ENCODE measurements around the gene ITPRIP.

ITPRIP gene

DNA sequence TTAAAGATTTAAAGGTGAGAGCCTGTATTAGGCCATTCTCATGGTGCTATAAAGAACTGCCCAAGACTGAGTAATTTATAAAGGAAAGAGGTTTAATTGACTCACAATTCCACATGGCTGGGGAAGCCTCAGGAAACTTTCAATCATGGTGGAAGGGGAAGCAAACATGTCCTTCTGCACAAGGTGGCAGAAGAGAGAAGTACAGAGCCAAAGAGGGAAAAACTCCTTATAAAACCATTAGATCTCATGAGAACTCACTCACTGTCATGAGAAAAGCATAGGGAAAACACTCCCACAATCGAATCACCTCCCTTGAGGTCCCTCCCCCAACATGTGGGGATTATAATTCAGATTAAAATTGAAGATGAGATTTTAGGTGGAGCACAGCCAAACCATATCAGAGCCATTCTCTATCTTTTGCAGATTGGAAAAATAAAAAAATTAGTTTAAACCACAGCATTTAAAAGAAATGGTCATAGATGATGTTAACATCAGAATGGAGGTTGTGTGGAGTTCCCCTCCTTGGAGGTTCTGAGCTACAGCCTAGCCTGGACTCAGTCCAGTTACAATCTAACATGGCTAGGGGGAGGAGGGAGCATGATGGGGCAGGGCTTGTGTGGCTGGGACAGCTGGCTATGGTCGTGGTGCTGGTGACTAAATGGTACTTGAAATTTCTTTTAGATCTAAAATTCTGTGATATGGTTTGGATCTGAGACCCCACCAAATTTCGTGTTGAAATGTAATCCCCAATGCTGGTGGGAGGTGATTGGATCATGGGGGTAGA, 36.2 kb downstream of the ITPRIP start:
- H3K27me3 ChIP-seq (replicated peaks; ENCODE audit: control insufficient read depth, insufficient read depth, low read length), result no peaks in the 10 kb centered on the region
- H3K9ac ChIP-seq (ENCODE audit: low read length), result no peak overlapping the region
- peaks cover 25% of the 10 kb centered on the region for H3K4me1 ChIP-seq (ENCODE audit: control insufficient read depth, insufficient read depth, low read length)
- H3K4me3 ChIP-seq (ENCODE audit: low read length), result no peak overlapping the region
- H3K36me3 ChIP-seq (ENCODE audit: control insufficient read depth, insufficient read depth, low read length, severe bottlenecking), result no peaks in the 10 kb centered on the region
- DNase-seq (ENCODE audit: low read depth), result no peak
- no peaks in the 10 kb centered on the region for H3K9me3 ChIP-seq (ENCODE audit: control insufficient read depth, low read length)

DNA sequence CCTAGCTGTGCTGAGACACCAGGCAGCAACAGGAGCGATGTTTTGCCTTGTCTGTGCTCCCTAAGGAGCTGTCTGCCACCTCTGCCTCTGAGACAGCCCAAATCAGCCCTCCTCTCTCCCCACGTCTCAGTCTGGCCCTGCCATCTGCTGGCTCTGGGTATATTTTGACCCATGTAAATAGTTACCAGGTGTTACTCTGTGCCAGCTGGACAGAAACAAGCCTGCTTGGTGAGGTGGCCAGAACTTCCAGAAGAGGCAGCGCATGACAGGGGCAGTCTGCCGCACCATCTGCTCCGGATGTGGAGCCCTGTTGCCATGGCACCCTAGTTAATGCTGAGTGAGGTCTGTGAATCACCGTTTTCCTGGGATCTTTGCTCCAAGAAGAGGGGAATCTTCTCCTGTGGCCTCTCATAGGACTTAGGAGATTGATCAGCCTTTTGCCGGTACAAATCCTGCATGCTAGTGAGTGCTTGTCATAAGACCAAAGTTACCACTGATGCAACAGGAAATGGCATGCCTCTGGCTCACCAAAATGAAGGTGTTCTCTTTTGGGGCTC, 37.5 kb downstream of the ITPRIP start:
- no peak overlapping the region for H3K9ac ChIP-seq (ENCODE audit: low read length)
- H3K27me3 ChIP-seq (replicated peaks; ENCODE audit: control insufficient read depth, insufficient read depth, low read length), result no peaks in the 10 kb centered on the region
- no peaks in the 10 kb centered on the region for H3K36me3 ChIP-seq (ENCODE audit: control insufficient read depth, insufficient read depth, low read length, severe bottlenecking)
- DNase-seq (ENCODE audit: low read depth), result peak; percentile 87
- H3K4me1 ChIP-seq (ENCODE audit: control insufficient read depth, insufficient read depth, low read length), result peaks cover 24% of the 10 kb centered on the region
- no peaks in the 10 kb centered on the region for H3K9me3 ChIP-seq (ENCODE audit: control insufficient read depth, low read length)
- peak overlapping the region; percentile 0 for H3K4me3 ChIP-seq (ENCODE audit: low read length)

DNA sequence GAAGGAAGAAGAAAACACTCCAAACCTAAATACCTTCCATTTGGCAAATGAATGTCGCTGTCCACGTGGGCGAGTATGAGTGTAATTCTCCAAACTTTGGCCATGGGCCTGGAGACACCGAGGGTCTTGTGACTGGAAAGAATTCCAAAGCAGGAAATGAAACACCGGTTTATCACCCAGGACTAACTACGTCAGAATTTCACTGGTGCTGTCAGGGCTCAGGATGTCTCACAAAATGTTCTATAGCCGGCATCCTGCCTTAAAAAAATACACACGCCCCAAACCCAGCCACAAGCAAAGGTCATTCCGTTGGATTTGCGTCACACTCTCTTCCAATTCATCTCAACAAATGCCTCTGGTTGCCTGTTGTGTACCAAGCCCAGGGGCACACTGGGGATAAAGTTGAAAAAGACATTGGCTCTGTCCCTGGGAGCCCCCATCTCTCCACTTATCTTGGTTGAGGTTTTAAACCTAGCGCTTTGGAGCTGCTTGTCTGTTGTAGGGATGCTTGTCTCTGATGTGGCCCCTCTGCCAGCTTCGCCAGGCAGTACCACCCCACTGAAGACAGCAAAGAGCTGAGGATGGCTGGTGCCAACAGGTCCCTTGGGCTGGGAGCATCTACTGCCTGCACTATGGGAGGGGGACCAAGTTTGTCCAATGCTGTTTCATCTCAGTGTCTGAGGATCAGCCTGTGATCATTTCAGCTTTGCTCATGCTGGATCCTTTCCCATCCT, 38.1 kb downstream of the ITPRIP start:
- peak; percentile 86 for DNase-seq (ENCODE audit: low read depth)
- peak overlapping the region; percentile 0 for H3K4me3 ChIP-seq (ENCODE audit: low read length)
- no peak overlapping the region for H3K9ac ChIP-seq (ENCODE audit: low read length)
- peaks cover 19% of the 10 kb centered on the region for H3K4me1 ChIP-seq (ENCODE audit: control insufficient read depth, insufficient read depth, low read length)
- no peaks in the 10 kb centered on the region for H3K9me3 ChIP-seq (ENCODE audit: control insufficient read depth, low read length)
- H3K27me3 ChIP-seq (replicated peaks; ENCODE audit: control insufficient read depth, insufficient read depth, low read length), result no peaks in the 10 kb centered on the region
- no peaks in the 10 kb centered on the region for H3K36me3 ChIP-seq (ENCODE audit: control insufficient read depth, insufficient read depth, low read length, severe bottlenecking)

DNA sequence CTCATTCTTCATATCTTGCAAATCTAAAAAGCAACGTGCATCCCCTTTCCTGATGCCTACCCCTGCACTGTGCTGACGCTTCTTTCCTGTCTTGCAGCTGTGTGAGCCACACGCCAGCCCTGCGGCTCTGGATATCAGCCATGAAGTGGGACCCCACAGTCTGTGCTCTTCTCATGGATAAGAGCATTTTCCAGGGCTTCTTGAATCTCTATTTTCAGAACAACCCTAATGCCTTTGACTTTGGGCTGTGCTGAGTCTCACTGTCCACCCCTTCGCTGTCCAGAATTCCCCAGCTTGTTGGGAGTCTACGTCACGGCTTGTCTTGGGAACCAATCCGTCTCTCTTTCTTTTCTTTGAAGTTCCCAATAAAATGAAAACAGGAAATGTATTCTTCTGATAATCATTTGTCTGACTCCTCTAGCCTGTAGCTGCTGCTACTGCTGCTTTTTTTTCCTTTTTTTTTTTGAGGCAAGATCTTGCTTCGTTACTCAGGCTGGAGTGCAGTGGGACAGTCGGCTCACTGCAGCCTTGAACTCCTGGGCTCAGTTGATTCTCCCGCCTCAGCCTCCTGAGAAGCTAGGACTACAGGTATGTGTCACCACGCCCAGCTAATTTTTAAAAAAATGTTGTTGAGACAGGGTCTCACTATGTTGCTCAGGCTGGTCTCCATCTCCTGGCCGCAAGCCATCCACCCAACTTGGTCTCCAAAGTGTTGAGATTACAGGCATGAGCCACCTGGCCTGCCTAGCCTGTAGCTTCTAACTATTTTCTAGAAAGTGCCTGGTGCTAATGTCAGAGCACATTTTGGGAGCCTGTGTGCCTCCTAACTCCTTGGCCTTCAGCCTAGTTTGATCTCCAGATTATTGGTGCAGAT, 39.0 kb downstream of the ITPRIP start:
- no peak for DNase-seq (ENCODE audit: low read depth)
- Histone ChIP-seq H3K9ac (ENCODE audit: low read length) (no peak overlapping the region), H3K4me3 (ENCODE audit: low read length) (peak overlapping the region; percentile 27)

DNA sequence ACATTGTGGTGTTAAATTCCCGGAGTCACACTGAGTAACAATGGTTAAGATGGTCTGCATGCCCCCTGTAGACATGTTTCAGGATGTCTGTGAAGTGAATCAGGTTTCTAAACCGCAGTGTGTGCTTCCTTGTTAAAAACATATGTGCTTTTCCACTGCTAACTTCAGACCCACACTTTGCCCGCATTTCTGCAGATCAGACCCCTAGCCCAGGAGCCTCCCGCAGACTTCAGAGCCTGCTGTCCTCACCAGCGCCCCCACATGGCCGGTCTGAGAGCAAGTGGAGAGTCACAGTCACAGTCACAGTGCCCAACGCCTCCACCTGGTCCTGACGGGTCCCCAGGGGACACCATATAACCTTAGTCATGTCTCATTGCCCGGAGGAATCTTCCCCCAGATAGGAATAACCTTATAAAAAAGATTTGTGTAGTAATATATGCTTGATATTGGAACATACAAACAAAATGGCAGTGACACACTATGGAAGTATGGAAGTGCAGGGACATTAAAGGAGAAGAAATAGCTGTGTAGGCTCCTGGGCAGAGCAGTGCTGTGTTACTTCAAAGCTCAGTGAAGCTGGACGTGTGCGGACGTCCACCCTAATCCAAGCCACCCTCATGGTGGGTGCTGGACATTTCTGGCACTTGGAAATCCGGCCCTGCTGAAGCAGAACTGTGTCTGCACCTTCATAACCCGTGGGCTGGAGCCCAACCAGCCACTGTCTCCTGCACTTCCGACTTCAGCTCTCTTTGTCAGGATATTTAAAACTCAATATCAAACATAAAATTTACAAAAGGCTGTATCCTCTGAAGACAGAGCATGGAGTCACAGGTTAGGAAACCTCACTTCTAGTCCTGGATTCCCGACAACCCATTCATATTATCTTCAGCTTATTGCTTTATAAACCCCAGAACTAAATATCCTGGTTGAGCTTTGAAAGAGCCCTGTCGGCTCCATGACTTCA, 40.3 kb downstream of the ITPRIP start:
- H3K27me3 ChIP-seq (replicated peaks; ENCODE audit: control insufficient read depth, insufficient read depth, low read length), result no peaks in the 10 kb centered on the region
- no peak overlapping the region for H3K4me3 ChIP-seq (ENCODE audit: low read length)
- H3K9me3 ChIP-seq (ENCODE audit: control insufficient read depth, low read length), result no peaks in the 10 kb centered on the region
- no peaks in the 10 kb centered on the region for H3K36me3 ChIP-seq (ENCODE audit: control insufficient read depth, insufficient read depth, low read length, severe bottlenecking)
- peaks cover 20% of the 10 kb centered on the region for H3K4me1 ChIP-seq (ENCODE audit: control insufficient read depth, insufficient read depth, low read length)
- DNase-seq (ENCODE audit: low read depth), result peak; percentile 42
- no peak overlapping the region for H3K9ac ChIP-seq (ENCODE audit: low read length)

More for the DNA sequence above, 39.0 kb downstream of the ITPRIP start:
- no peaks in the 10 kb centered on the region for H3K9me3 ChIP-seq (ENCODE audit: control insufficient read depth, low read length)
- peaks cover 19% of the 10 kb centered on the region for H3K4me1 ChIP-seq (ENCODE audit: control insufficient read depth, insufficient read depth, low read length)
- no peaks in the 10 kb centered on the region for H3K36me3 ChIP-seq (ENCODE audit: control insufficient read depth, insufficient read depth, low read length, severe bottlenecking)
- H3K27me3 ChIP-seq (replicated peaks; ENCODE audit: control insufficient read depth, insufficient read depth, low read length), result no peaks in the 10 kb centered on the region

DNA sequence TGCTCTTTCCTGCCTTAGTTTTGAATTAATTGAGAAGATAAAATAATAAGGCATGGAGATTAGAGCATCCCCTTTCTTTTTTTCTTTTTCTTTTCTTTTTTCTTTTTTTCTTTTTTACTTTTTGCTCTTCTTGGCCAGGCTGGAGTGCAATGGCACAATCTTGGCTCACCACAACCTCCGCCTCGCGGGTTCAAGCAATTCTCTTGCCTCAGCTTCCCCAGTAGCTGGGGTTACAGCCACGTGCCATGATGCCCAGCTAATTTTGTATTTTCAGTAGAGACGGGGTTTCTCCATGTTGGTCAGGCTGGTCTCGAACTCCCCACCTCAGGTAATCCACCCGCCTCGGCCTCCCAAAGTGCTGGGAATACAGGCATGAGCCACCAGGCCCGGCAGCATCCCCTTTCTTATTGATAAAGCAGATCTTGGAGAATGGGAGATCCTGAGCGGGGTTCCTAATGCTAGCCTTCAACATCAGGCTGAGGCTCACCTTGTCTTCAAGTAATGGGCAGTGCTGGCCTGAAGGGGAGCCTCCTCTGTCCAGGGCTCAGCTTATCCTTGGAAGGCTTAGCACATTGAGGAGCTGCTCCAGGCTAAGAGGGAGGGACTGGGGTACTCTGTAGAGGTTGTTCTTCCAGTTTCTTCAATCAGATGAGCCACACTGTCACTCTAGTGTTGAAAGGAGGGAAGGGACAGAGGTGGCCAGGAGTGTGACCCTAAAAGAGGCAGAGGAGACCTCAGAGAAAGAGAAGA, 41.4 kb downstream of the ITPRIP start:
- H3K9me3 ChIP-seq (ENCODE audit: control insufficient read depth, low read length), result no peaks in the 10 kb centered on the region
- H3K9ac ChIP-seq (ENCODE audit: low read length), result no peak overlapping the region

DNA sequence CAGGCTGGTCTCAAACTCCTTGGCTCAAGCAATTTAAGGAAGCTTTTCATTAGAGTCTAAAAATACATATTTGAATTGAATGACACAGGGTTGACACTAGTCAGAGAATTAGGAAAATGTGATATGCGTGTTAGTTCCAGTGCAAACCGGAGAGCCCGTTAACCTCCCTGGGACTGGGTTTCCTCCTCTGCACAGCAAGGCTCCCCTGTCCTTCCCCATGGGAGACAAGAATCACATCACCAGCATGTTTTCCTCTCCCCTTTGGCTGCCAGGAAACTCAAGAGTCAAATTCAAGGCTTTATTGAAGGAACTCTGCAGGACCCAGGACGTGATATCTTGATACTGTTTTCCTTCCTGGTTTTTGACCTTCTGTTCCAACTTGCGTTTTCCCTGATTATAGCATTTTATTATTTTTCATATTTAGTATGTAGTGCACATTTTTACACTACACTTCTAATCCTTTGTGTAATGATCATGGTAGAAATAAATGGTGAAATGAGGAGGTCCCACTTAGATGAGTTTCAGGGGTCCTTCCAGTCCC, 44.4 kb downstream of the ITPRIP start:
- no peak for DNase-seq (ENCODE audit: low read depth)
- peaks cover 8% of the 10 kb centered on the region for H3K4me1 ChIP-seq (ENCODE audit: control insufficient read depth, insufficient read depth, low read length)
- no peak overlapping the region for H3K4me3 ChIP-seq (ENCODE audit: low read length)
- no peaks in the 10 kb centered on the region for H3K36me3 ChIP-seq (ENCODE audit: control insufficient read depth, insufficient read depth, low read length, severe bottlenecking)
- H3K9ac ChIP-seq (ENCODE audit: low read length), result no peak overlapping the region
- no peaks in the 10 kb centered on the region for H3K9me3 ChIP-seq (ENCODE audit: control insufficient read depth, low read length)
- no peaks in the 10 kb centered on the region for H3K27me3 ChIP-seq (replicated peaks; ENCODE audit: control insufficient read depth, insufficient read depth, low read length)

More for the DNA sequence above, 41.4 kb downstream of the ITPRIP start:
- Histone ChIP-seq H3K4me3 (ENCODE audit: low read length) (no peak overlapping the region), H3K27me3 (replicated peaks; ENCODE audit: control insufficient read depth, insufficient read depth, low read length) (no peaks in the 10 kb centered on the region), H3K4me1 (ENCODE audit: control insufficient read depth, insufficient read depth, low read length) (peaks cover 22% of the 10 kb centered on the region), H3K36me3 (ENCODE audit: control insufficient read depth, insufficient read depth, low read length, severe bottlenecking) (no peaks in the 10 kb centered on the region)
- DNase-seq (ENCODE audit: low read depth), result no peak

DNA sequence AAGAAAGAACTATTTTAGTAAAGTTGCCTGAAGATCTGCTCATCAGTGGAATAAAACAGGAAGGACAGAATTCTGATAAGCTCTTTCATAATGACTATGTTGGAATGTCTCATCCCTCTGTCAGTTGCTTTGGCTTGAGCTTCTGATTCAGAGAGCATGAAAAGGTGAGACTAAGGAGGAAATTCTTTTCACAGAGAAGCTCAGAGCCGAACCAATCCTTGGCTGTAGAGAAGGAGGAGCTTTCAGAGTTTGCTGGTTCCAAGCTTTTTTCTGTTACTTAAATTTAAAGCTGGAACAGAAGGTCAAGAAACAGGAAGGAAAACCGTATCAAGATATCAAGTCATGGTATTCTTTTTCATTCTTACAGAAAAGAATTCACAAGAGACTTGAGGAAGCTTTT, 45.3 kb downstream of the ITPRIP start:
- no peak for DNase-seq (ENCODE audit: low read depth)
- Histone ChIP-seq H3K4me1 (ENCODE audit: control insufficient read depth, insufficient read depth, low read length) (peaks cover 11% of the 10 kb centered on the region), H3K27me3 (replicated peaks; ENCODE audit: control insufficient read depth, insufficient read depth, low read length) (no peaks in the 10 kb centered on the region), H3K36me3 (ENCODE audit: control insufficient read depth, insufficient read depth, low read length, severe bottlenecking) (no peaks in the 10 kb centered on the region), H3K9ac (ENCODE audit: low read length) (no peak overlapping the region), H3K9me3 (ENCODE audit: control insufficient read depth, low read length) (no peaks in the 10 kb centered on the region), H3K4me3 (ENCODE audit: low read length) (no peak overlapping the region)

DNA sequence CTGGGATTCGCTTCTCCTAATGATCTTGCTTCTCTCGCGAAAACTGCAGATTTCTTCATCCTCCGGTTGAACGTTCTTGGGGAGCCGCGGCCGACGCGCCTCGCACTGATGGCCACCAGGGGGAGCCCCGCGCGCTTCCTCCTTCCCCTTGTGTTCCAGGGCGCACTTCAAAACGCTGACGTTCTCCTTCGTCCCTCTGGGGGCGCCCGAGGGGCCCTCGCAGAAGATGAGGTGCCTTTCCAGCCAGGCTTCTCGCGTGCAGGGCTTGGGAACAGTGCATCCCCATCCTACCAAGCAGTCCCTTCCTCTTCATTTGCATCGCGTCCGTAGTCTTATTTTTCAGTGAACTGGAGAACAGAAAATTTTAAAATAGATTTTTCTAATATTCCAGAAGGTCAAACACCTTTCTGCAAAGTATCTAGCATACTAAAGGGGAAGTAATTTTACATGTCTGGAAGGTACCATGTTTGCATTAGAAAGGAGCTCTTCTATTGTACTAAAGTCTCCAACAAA, 46.8 kb downstream of the ITPRIP start:
- peak; percentile 96 for DNase-seq (ENCODE audit: low read depth)
- H3K36me3 ChIP-seq (ENCODE audit: control insufficient read depth, insufficient read depth, low read length, severe bottlenecking), result no peaks in the 10 kb centered on the region

More for the DNA sequence above, 46.8 kb downstream of the ITPRIP start:
- Histone ChIP-seq H3K4me1 (ENCODE audit: control insufficient read depth, insufficient read depth, low read length) (peaks cover 11% of the 10 kb centered on the region), H3K9ac (ENCODE audit: low read length) (peak overlapping the region; percentile 61), H3K4me3 (ENCODE audit: low read length) (peak overlapping the region; percentile 70), H3K27me3 (replicated peaks; ENCODE audit: control insufficient read depth, insufficient read depth, low read length) (no peaks in the 10 kb centered on the region), H3K9me3 (ENCODE audit: control insufficient read depth, low read length) (no peaks in the 10 kb centered on the region)
